GM23338 (cell line): ENCODE data around the gene CYP26B1.

Source experiments
- CREB1 ChIP-seq: fragments of 250-450 bp; sonication (Bioruptor Pico); IDR thresholded peaks from 2 replicates; pipeline ENCODE4 v1.5.0; 2020; ENCODE audit warnings: low read depth, mild to moderate bottlenecking, moderate library complexity
- EZH2 ChIP-seq: fragments of 200-600 bp; sonication (generic); IDR thresholded peaks from one replicate; pipeline ENCODE4 v1.8.0; 2017; ENCODE audit warnings: antibody characterized with exemption, mild to moderate bottlenecking, low read depth; ENCODE audit not compliant: unreplicated experiment
- EZH2phosphoT487 ChIP-seq: fragments of 200-600 bp; sonication (generic); IDR thresholded peaks from one replicate; pipeline ENCODE4 v1.8.1; 2018; ENCODE audit warnings: antibody characterized with exemption; ENCODE audit not compliant: unreplicated experiment
- JUNB ChIP-seq: IDR thresholded peaks from one replicate; pipeline ENCODE4 v1.6.1; 2016; ENCODE audit warnings: antibody characterized with exemption; ENCODE audit not compliant: unreplicated experiment
- POLR2AphosphoS5 ChIP-seq: IDR thresholded peaks from 2 replicates; pipeline ENCODE4 v1.6.1; 2016; ENCODE audit warnings: antibody characterized with exemption, low read depth
- STAT1 ChIP-seq: IDR thresholded peaks from one replicate; pipeline ENCODE4 v1.6.1; 2016; ENCODE audit warnings: antibody characterized with exemption; ENCODE audit not compliant: unreplicated experiment
- ZNF114 ChIP-seq: fragments of 250-450 bp; sonication (Bioruptor Pico); IDR thresholded peaks from 2 replicates; pipeline ENCODE4 v1.5.0; 2020; ENCODE audit warnings: mild to moderate bottlenecking, moderate library complexity
- ZNF331 ChIP-seq: fragments of 250-450 bp; sonication (Bioruptor Pico); IDR thresholded peaks from 2 replicates; pipeline ENCODE4 v1.5.0; 2020; ENCODE audit warnings: low read depth, mild to moderate bottlenecking, moderate library complexity
- TF ChIP-seq, protein P1 (sequence below), 2 experiments: fragments of 200-600 bp in 1 of 2; sonication (generic) in 1 of 2; conservative IDR thresholded peaks; 2 replicates each; pipeline versions ENCODE4 v1.5.1 to v1.6.1; 2016 to 2017; ENCODE audit warnings: antibody characterized with exemption in 2 of 2, low read depth in 2 of 2, mild to moderate bottlenecking in 2 of 2, moderate library complexity in 1 of 2
- TF ChIP-seq, protein P2 (sequence below): IDR thresholded peaks from one replicate; pipeline ENCODE4 v1.6.1; 2018; ENCODE audit warnings: antibody characterized with exemption; ENCODE audit not compliant: unreplicated experiment
- TF ChIP-seq, protein P3 (sequence below): IDR thresholded peaks from 2 replicates; pipeline ENCODE4 v1.6.1; 2016; ENCODE audit warnings: antibody characterized with exemption

DNA sequence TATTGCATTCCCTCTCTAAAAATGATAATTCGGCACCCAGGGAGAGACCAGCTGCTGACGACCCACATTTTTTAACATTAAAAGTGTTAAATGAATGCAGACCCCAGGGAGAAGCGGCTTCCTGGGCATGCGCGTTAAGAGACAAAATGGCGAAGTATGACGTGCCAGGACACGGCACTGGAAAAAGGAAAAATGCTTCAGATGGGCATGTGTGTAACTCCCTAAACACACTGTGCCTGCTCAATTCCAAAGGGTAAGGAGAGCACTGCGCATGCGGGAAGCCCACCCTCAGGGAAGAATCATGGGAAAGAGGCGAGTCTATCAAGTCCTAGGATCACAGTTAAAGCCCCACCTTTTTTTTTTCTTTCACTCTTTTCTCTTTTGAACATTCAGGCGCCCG lies 58.1 kb downstream of the CYP26B1 start:
- TF ChIP-seq EZH2phosphoT487 (no peak), EZH2 (no peak), JUNB (no peak), CREB1 (no peak), POLR2AphosphoS5 (no peak), ZNF114 (CRISPR knock-in tag) (no peak), ZNF331 (no peak), STAT1 (no peak)
- TF ChIP-seq, protein P1, sequence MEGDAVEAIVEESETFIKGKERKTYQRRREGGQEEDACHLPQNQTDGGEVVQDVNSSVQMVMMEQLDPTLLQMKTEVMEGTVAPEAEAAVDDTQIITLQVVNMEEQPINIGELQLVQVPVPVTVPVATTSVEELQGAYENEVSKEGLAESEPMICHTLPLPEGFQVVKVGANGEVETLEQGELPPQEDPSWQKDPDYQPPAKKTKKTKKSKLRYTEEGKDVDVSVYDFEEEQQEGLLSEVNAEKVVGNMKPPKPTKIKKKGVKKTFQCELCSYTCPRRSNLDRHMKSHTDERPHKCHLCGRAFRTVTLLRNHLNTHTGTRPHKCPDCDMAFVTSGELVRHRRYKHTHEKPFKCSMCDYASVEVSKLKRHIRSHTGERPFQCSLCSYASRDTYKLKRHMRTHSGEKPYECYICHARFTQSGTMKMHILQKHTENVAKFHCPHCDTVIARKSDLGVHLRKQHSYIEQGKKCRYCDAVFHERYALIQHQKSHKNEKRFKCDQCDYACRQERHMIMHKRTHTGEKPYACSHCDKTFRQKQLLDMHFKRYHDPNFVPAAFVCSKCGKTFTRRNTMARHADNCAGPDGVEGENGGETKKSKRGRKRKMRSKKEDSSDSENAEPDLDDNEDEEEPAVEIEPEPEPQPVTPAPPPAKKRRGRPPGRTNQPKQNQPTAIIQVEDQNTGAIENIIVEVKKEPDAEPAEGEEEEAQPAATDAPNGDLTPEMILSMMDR (conservative IDR thresholded peaks at IDR 0.05; ENCODE audit: low read depth in 2 of 2) = no peak
- TF ChIP-seq, protein P2, sequence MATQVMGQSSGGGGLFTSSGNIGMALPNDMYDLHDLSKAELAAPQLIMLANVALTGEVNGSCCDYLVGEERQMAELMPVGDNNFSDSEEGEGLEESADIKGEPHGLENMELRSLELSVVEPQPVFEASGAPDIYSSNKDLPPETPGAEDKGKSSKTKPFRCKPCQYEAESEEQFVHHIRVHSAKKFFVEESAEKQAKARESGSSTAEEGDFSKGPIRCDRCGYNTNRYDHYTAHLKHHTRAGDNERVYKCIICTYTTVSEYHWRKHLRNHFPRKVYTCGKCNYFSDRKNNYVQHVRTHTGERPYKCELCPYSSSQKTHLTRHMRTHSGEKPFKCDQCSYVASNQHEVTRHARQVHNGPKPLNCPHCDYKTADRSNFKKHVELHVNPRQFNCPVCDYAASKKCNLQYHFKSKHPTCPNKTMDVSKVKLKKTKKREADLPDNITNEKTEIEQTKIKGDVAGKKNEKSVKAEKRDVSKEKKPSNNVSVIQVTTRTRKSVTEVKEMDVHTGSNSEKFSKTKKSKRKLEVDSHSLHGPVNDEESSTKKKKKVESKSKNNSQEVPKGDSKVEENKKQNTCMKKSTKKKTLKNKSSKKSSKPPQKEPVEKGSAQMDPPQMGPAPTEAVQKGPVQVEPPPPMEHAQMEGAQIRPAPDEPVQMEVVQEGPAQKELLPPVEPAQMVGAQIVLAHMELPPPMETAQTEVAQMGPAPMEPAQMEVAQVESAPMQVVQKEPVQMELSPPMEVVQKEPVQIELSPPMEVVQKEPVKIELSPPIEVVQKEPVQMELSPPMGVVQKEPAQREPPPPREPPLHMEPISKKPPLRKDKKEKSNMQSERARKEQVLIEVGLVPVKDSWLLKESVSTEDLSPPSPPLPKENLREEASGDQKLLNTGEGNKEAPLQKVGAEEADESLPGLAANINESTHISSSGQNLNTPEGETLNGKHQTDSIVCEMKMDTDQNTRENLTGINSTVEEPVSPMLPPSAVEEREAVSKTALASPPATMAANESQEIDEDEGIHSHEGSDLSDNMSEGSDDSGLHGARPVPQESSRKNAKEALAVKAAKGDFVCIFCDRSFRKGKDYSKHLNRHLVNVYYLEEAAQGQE = no peak
- TF ChIP-seq, protein P3, sequence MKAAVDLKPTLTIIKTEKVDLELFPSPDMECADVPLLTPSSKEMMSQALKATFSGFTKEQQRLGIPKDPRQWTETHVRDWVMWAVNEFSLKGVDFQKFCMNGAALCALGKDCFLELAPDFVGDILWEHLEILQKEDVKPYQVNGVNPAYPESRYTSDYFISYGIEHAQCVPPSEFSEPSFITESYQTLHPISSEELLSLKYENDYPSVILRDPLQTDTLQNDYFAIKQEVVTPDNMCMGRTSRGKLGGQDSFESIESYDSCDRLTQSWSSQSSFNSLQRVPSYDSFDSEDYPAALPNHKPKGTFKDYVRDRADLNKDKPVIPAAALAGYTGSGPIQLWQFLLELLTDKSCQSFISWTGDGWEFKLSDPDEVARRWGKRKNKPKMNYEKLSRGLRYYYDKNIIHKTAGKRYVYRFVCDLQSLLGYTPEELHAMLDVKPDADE = no peak
